Prostate gland (tissue), 2 donors: Measurements from ENCODE around the gene ARMS2.

Source experiments
- CTCF ChIP-seq, 4 experiments: fragments of 200-600 bp in 2 of 4; fragments of 450-650 bp in 2 of 4; sonication (generic) in 2 of 4; IDR thresholded peaks; 1 replicate in 3 of 4; 2 replicates in 1 of 4; pipeline ENCODE4 v1.5.1; 2016 to 2019; ENCODE audit warnings: antibody characterized with exemption in 4 of 4, mild to moderate bottlenecking in 2 of 4, moderate library complexity in 2 of 4
- POLR2A ChIP-seq: fragments of 450-650 bp; IDR thresholded peaks from one replicate; pipeline ENCODE4 v1.6.1; 2016; ENCODE audit warnings: antibody characterized with exemption, mild to moderate bottlenecking

- no peak for TF ChIP-seq CTCF (IDR thresholded peaks at IDR 0.05)
- no peak for TF ChIP-seq POLR2A
Observed at GRCh38 chr10:122417667-122418066, 36.8 kb upstream of the ARMS2 start.
